ENCODE data around the gene LRRN4.

GRCh38 chr20:6051505-6051904 is 2.4 kb downstream of the LRRN4 start:
- TF ChIP-seq CTCF (conservative IDR thresholded peaks at IDR 0.05) = no peak
- no peak for TF ChIP-seq EZH2 (IDR thresholded peaks at IDR 0.05; ENCODE audit: low read depth)

All from PC-9 (cell line).